Heart right ventricle (tissue), 16 donors: Measurements from ENCODE around the gene OXLD1. TPM values are rescaled to one million over a fixed set of nuclear protein-coding genes. Genes with fewer than 3 reads are reported as not detected.
A peak's percentile ranks its signal among the peaks of the same experiment; 100 is the strongest.

Experiments
- ATAC-seq, 8 donors: fragments of 200-7000 bp; cut with Tn5 transposase; one replicate each; pipeline ENCODE4 v1.9.1; 2020; ENCODE audit warnings: mild to moderate bottlenecking in 8 of 8, moderate library complexity in 8 of 8, moderate number of reproducible peaks in 1 of 8
- DNase-seq, 2 donors: peaks; one replicate each; pipeline ENCODE4 v3.0.0-alpha.2; 2020
- H3K27ac ChIP-seq, 10 donors: fragments of 200-600 bp; sonication (generic) in 2 of 10; one replicate each; pipeline versions ENCODE4 v1.5.0 to v1.8.0; 2020 to 2022; ENCODE audit warnings: mild to moderate bottlenecking in 3 of 10
- H3K27me3 ChIP-seq, 7 donors: fragments of 200-600 bp; one replicate each; pipeline ENCODE4 v1.8.0; 2021 to 2022; ENCODE audit warnings: mild to moderate bottlenecking in 2 of 7
- H3K36me3 ChIP-seq, 9 donors: fragments of 200-600 bp; sonication (generic) in 1 of 9; one replicate each; pipeline versions ENCODE4 v1.5.0 to v1.8.0; 2020 to 2022; ENCODE audit warnings: mild to moderate bottlenecking in 2 of 9
- H3K4me1 ChIP-seq, 9 donors: fragments of 200-600 bp; sonication (generic) in 1 of 9; one replicate each; pipeline versions ENCODE4 v1.5.0 to v1.8.0; 2020 to 2022; ENCODE audit warnings: mild to moderate bottlenecking in 4 of 9
- H3K4me3 ChIP-seq, 10 donors: fragments of 200-600 bp; sonication (generic) in 2 of 10; one replicate each; pipeline versions ENCODE4 v1.5.0 to v1.8.0; 2020 to 2022; ENCODE audit warnings: mild to moderate bottlenecking in 7 of 10, moderate library complexity in 2 of 10
- H3K9me3 ChIP-seq, 11 donors: fragments of 200-600 bp in 10 of 11; sonication (generic) in 2 of 11; one replicate each; pipeline versions ENCODE4 v1.5.0 to v1.8.0; 2013 to 2022; ENCODE audit warnings: mild to moderate bottlenecking in 2 of 11, control low read depth in 1 of 11, moderate library complexity in 1 of 11
- CTCF ChIP-seq, 9 donors: fragments of 200-600 bp; sonication (generic) in 2 of 9; IDR thresholded peaks; one replicate each; pipeline versions ENCODE4 v1.5.0 to v1.8.0; 2021 to 2022; ENCODE audit warnings: antibody characterized with exemption in 9 of 9, mild to moderate bottlenecking in 5 of 9, moderate library complexity in 1 of 9
- WGBS, 2 donors: extraction: QIAGEN DNeasy Blood & Tissue Kit; methylation state at CpG; one replicate each; pipeline ENCODE4 v1.1.7; 2013; ENCODE audit warnings: inconsistent platforms in 1 of 2; 5-methylcytosine and 5-hydroxymethylcytosine counted together
- intact Hi-C, 10 donors: fragments of 100-400 bp; cut with DNase I; formaldehyde crosslinking; loops; one replicate each; pipeline versions ENCODE4 v1.11.1 to v1.14.2; 2022
- polyA plus RNA-seq, 2 donors: library from polyadenylated mRNA; stranded (reverse); fragments of 200-250 nt; gene quantifications; one replicate each; pipeline ENCODE4 v1.2.3, GENCODE V29; 2013
- total RNA-seq, 10 donors: library from RNA; stranded (reverse); fragmentation: NEBNext Ultra II Directional in 3 of 10; extraction: Animal tissue kit (Norgen Biotek cat#: 25700) in 3 of 10; gene quantifications; one replicate each; pipeline versions ENCODE4 v1.2.1 to v1.2.4, GENCODE V29; 2021 to 2023
- donor health status: Arrhythmogenic right ventricular cardiomyopathy.
- donor health status: ischemic (EF 13 %, LVEDD 7.1; RV severe dilation, severe dysfunction).
- donor health status: healthy with polysubstance abuse.
- donor health status: DM: no; HTN: yes; CAD: no.
- donor health status: DM: no; HTN: no; CAD: no.
- donor health status: ischemic (EF 25% LVEDD 6.9; RV normal size, moderate dysfunction).
- donor health status: ischemic (EF 25% LVEDD 5.7; RV mildly dilated, moderate dysfunction).
- donor health status: healthy.
- donor health status: DM: yes; HTN: yes; CAD: no.
- donor health status: Ischemic cardiomyopathy.
- donor health status: ischemic (EF 35%, LVEDD 5.7; RV mildly dilated, moderate dysfunction).
- donor health status: nonischemic (EF 11% LVEDD 7.7; RV severe dilation, severe dysfunction).
- donor health status: DM: yes; HTN: yes; CAD: no.
- donor health status: PGD.
- donor health status: ischemic (EF 29% LVEDD 5.4; RV normal size, mild dysfunction).
- donor health status: nonischemic (EF 23%, LVEDD 6.1; RV moderate dilation, normal function).

Gene OXLD1
- total and polyA plus RNA-seq, 12 donors, result 12.6 to 51.8 (median 18.3) TPM

DNA sequence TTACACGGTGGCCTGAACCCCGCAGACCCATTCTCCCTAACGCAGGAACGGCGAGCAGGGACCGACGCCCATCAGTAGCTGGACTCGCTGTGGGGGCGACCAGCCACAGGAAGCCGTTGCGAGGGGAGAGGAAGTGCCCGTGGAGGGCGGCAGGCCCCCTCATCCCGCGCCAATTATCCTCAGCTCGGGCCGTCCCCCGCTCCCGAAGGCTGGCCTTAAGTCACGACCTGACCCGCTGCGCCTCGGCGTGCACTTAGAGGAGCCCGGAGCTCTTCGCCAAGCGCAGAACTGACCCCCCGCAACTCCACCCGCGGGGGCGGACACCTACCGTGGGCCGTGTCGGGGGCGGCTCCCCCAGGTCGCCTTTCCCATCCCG is 16.8 kb upstream of the OXLD1 start:
- Histone ChIP-seq H3K4me3 (peak overlapping the region; percentile 64 to 100 (median 95)), H3K27ac (peak overlapping the region in 9 of 10 donors; percentile 56 to 96 (median 91)), H3K36me3 (peaks cover 0 to 46% (median 19%) of the 10 kb centered on the region in 9 donors), H3K4me1 (peaks cover 15 to 57% (median 32%) of the 10 kb centered on the region in 9 donors), H3K27me3 (no peaks in the 10 kb centered on the region), H3K9me3 (no peaks in the 10 kb centered on the region)
- intact Hi-C loops, result loop anchor here in 1 of 10 donors (1.0 kb wide), 1 partner anchor 17 kb away; the partner anchor contains the start of genes CCDC137 and OXLD1
- DNase-seq (no peak), ATAC-seq (peak in 7 of 8 donors; percentile 2 to 29 (median 16))
- 0 to 1% methylated on average over 37 of the region's 37 CpGs for WGBS, 2 donors
- no peak for TF ChIP-seq CTCF (IDR thresholded peaks at IDR 0.05)

DNA sequence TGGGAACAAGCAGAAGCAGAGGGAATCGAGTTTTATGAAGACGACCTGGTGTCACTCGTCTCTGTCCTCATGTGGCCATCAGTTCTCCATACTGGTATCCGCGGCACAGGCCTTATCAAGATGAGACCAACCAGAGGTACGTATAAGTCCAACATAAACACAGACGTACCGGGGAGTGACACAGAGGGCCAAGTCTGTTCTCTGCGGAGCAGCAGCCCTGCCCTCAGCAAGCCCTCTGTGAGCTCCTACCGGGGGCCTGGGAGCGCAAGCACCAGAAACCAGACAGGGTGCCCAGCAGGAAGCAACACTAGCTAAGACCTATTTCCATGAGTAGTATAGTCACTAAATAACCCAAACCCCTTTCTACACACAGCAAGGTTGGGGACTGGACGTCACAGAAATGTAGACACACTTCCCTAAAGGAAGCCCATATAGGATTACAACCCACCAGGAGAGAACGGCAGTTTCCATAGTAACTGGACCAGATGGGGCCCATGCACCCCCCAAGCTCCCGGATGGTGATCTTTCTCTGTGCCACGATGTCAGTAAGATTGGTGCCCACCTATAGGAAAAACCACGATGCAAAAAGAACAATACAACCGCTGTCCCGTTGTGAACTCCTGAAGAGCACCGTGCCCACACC is 16.3 kb upstream of the OXLD1 start:
- TF ChIP-seq CTCF (IDR thresholded peaks at IDR 0.05), result no peak
- peak overlapping the region; percentile 64 to 100 (median 95) for H3K4me3 ChIP-seq
- peaks cover 15 to 57% (median 32%) of the 10 kb centered on the region in 9 donors for H3K4me1 ChIP-seq
- DNase-seq (no peak), ATAC-seq (no peak)
- intact Hi-C loops, result loop anchor here in 1 of 10 donors (1.0 kb wide), 1 partner anchor 16 kb away; the partner anchor contains the start of genes CCDC137 and OXLD1
- peaks cover 0 to 41% (median 15%) of the 10 kb centered on the region in 9 donors for H3K36me3 ChIP-seq
- H3K27me3 ChIP-seq, result no peaks in the 10 kb centered on the region
- no peaks in the 10 kb centered on the region for H3K9me3 ChIP-seq
- WGBS, 2 donors, result 34 to 40% methylated on average over 19 of the region's 19 CpGs
- H3K27ac ChIP-seq, result peak overlapping the region in 9 of 10 donors; percentile 56 to 96 (median 91)

DNA sequence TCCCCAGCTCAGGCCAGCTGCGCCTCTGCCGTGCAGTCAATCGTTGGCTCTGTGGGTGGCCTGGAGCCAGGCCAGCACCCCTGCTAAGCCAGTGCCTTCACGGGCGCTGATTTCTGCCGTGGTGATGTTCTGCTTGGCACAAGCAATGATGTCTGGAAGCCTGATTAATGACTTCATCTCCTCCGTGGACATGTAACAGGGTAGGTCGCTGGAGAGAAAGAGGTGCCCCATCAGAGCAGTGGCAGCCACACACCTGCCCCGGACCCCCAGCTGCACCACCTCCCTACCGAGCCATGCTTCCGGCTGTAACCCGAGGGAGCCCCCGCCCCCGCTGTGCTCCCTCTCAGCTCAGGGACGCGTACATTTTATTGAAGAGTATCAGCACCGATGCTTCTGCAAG is 15.3 kb upstream of the OXLD1 start:
- ATAC-seq (no peak), DNase-seq (no peak)
- WGBS, 2 donors, result 66 to 75% methylated on average over 17 of the region's 17 CpGs
- TF ChIP-seq CTCF (IDR thresholded peaks at IDR 0.05), result no peak
- H3K36me3 ChIP-seq, result peaks cover 0 to 31% (median 5%) of the 10 kb centered on the region in 9 donors
- no peaks in the 10 kb centered on the region for H3K27me3 ChIP-seq
- peaks cover 15 to 57% (median 32%) of the 10 kb centered on the region in 9 donors for H3K4me1 ChIP-seq
- no peak overlapping the region for H3K4me3 ChIP-seq
- intact Hi-C loops, result no loop called here
- H3K27ac ChIP-seq, result no peak overlapping the region
- H3K9me3 ChIP-seq, result no peaks in the 10 kb centered on the region

- Histone ChIP-seq H3K27ac (peak overlapping the region in 2 of 10 donors; percentile 27 to 49), H3K4me3 (no peak overlapping the region), H3K4me1 (peaks cover 10 to 44% (median 32%) of the 10 kb centered on the region in 9 donors), H3K36me3 (peaks cover 0 to 20% (median 0%) of the 10 kb centered on the region in 9 donors), H3K9me3 (no peaks in the 10 kb centered on the region), H3K27me3 (no peaks in the 10 kb centered on the region)
- no peak for TF ChIP-seq CTCF (IDR thresholded peaks at IDR 0.05)
- intact Hi-C loops, result no loop called here
- DNase-seq (no peak), ATAC-seq (no peak)
- 72 to 73% methylated on average over 11 of the region's 11 CpGs for WGBS, 2 donors
Measured at GRCh38 chr17:81680150-81680549, 13.7 kb upstream of the OXLD1 start.
